Measurements from ENCODE around the gene TMPRSS11D. TPM values are rescaled to one million over a fixed set of nuclear protein-coding genes. Genes with fewer than 3 reads are reported as not detected.

TMPRSS11D gene
- total RNA-seq, 4 donors from 2014 or later, result 3.4 TPM; not detected in 3

DNA sequence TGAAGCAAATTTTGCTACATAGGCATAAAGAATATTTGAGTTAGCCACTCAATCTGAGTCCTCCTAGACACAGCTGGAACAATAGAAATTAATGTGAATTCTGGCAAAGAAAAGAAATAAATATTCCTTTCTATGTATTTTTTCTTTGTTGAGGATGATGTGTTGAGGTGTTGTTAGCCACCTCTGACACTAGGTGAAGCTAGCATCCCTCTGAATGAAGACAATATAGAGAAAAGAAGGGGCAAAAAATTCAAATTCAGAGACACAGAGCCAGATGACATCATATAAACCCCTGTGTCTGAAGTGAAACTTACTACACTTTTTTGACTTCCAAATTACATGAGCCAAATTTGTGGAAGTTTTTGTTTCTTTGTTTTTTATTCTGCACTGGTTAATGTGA lies 34.6 kb upstream of the TMPRSS11D start:
- in situ Hi-C loops (cut with MboI; ENCODE audit: low pct_ligation_motif_present in 1 of 4, low pct_unique_long_range_greater_than_20kb in 1 of 4, low sequenced_read_pairs in 3 of 4), result loop anchor here in 1 of 4 donors (25.0 kb wide), 1 partner anchor 356 kb away; the partner anchor contains the start of gene STAP1
- TF ChIP-seq POLR2AphosphoS5 (IDR thresholded peaks at IDR 0.05), result no peak
- TF ChIP-seq, protein P1, sequence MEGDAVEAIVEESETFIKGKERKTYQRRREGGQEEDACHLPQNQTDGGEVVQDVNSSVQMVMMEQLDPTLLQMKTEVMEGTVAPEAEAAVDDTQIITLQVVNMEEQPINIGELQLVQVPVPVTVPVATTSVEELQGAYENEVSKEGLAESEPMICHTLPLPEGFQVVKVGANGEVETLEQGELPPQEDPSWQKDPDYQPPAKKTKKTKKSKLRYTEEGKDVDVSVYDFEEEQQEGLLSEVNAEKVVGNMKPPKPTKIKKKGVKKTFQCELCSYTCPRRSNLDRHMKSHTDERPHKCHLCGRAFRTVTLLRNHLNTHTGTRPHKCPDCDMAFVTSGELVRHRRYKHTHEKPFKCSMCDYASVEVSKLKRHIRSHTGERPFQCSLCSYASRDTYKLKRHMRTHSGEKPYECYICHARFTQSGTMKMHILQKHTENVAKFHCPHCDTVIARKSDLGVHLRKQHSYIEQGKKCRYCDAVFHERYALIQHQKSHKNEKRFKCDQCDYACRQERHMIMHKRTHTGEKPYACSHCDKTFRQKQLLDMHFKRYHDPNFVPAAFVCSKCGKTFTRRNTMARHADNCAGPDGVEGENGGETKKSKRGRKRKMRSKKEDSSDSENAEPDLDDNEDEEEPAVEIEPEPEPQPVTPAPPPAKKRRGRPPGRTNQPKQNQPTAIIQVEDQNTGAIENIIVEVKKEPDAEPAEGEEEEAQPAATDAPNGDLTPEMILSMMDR (IDR thresholded peaks at IDR 0.05), result no peak
- TF ChIP-seq EP300 (IDR thresholded peaks at IDR 0.05; ENCODE audit: low read depth), result no peak
- no peak for TF ChIP-seq POLR2A (IDR thresholded peaks at IDR 0.05)
- no peak overlapping the region for H3K27ac ChIP-seq

DNA sequence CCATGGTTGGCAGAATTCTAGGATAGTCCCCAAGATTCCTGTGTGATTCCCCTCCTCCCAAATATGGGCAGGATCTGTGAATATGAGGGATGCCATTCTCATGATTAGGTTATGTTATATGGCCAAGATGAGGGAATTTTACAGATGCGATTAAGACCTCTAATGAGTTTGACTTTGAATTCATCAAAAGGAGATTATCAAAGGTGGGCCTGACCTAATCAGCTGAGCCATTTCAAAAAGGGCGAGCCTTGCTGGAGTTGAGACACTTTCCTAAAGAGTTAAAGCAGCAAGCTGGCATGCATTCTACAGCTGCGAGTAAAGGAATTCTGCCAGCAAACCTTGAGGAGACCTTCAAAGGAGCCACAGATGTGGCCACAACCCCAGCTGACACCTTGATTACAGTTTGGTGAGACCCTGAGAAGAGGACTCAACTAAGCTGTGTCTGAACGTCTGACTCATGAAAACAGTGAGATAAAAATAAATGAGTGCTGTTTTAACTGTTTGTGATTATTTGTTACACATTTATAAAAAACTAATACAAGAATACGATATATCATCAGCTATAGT lies 31.7 kb upstream of the TMPRSS11D start:
- no peak for DNase-seq
- no peaks in the 10 kb centered on the region for H3K27me3 ChIP-seq
- H3K36me3 ChIP-seq, result no peaks in the 10 kb centered on the region
- TF ChIP-seq POLR2AphosphoS5 (IDR thresholded peaks at IDR 0.05) (no peak), EP300 (IDR thresholded peaks at IDR 0.05; ENCODE audit: low read depth) (no peak), POLR2A (IDR thresholded peaks at IDR 0.05) (no peak)
- TF ChIP-seq, protein P1 (IDR thresholded peaks at IDR 0.05), result no peak
- no peak overlapping the region for H3K27ac ChIP-seq
- no peaks in the 10 kb centered on the region for H3K9me3 ChIP-seq
- in situ Hi-C loops (cut with MboI; ENCODE audit: low pct_ligation_motif_present in 1 of 4, low pct_unique_long_range_greater_than_20kb in 1 of 4, low sequenced_read_pairs in 3 of 4) (loop anchor here in 1 of 4 donors (25.0 kb wide), 1 partner anchor 353 kb away; the partner anchor contains the start of gene STAP1), intact Hi-C loops (cut with DNase I; ENCODE audit: low total_unique reads) (no loop called here)
- no peaks in the 10 kb centered on the region for H3K4me1 ChIP-seq
- no peak overlapping the region for H3K4me3 ChIP-seq
- 68 to 82% methylated on average over 4 to 5 of the region's 5 CpGs for WGBS, 2 donors (ENCODE audit: low coverage in 1 of 2)

More for the DNA sequence above, 34.6 kb upstream of the TMPRSS11D start:
- intact Hi-C loops (cut with DNase I; ENCODE audit: low total_unique reads), result no loop called here
- no peak for DNase-seq
- Histone ChIP-seq H3K4me1 (no peaks in the 10 kb centered on the region), H3K4me3 (no peak overlapping the region), H3K36me3 (no peaks in the 10 kb centered on the region), H3K27me3 (no peaks in the 10 kb centered on the region), H3K9me3 (no peaks in the 10 kb centered on the region)

DNA sequence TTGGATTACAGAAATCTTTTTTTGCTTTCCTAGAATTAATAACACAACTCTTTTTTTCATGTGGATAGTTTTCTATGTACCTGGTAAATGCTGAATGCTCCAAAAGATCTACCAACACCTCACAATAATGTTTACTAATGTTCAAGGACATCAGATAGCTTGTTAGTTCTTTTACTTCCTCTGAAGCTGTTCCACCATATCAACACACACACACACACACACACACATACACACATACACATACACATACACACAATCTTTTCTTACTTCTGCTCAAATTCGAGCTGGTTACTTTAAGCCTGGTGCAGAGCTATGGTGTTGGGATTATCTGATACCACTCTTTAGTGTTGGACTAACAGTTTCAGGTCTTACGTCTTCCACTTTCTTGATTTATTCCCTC lies 28.3 kb upstream of the TMPRSS11D start:
- TF ChIP-seq EP300 (IDR thresholded peaks at IDR 0.05; ENCODE audit: low read depth) (no peak), POLR2A (IDR thresholded peaks at IDR 0.05) (no peak), POLR2AphosphoS5 (IDR thresholded peaks at IDR 0.05) (no peak)
- TF ChIP-seq, protein P1 (IDR thresholded peaks at IDR 0.05), result no peak
- intact Hi-C loops (cut with DNase I; ENCODE audit: low total_unique reads), result no loop called here
- in situ Hi-C loops (cut with MboI; ENCODE audit: low pct_ligation_motif_present in 1 of 4, low pct_unique_long_range_greater_than_20kb in 1 of 4, low sequenced_read_pairs in 3 of 4), result loop anchor here in 1 of 4 donors (25.0 kb wide), 1 partner anchor 350 kb away; the partner anchor contains the start of gene STAP1
- Histone ChIP-seq H3K4me1 (no peaks in the 10 kb centered on the region), H3K27me3 (no peaks in the 10 kb centered on the region), H3K4me3 (no peak overlapping the region), H3K27ac (no peak overlapping the region), H3K36me3 (no peaks in the 10 kb centered on the region), H3K9me3 (no peaks in the 10 kb centered on the region)
- no peak for DNase-seq
- 50 to 54% methylated on average over 2 of the region's 2 CpGs for WGBS, 2 donors (ENCODE audit: low coverage in 1 of 2)

DNA sequence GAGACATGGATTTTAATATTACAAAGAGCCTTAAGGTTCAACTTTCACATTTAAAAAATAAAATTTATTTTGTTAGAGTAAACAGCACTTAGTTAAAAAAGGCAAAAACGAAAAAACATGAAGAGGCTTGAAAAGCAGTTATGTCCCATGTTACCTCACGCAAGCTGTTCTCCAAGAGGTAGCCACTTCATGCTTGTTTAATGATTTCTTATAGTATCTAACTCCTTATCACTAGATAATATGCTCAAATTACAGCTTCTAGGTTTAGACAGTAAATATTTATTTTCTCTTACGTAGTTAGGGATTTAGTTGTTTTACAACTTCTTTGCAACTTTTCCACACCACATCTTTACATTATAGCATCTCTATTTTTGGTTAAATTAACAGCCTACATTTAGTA lies 27.8 kb upstream of the TMPRSS11D start:
- Histone ChIP-seq H3K27me3 (no peaks in the 10 kb centered on the region), H3K4me3 (no peak overlapping the region), H3K4me1 (no peaks in the 10 kb centered on the region), H3K9me3 (no peaks in the 10 kb centered on the region), H3K27ac (no peak overlapping the region), H3K36me3 (no peaks in the 10 kb centered on the region)
- DNase-seq, result no peak
- in situ Hi-C loops (cut with MboI; ENCODE audit: low pct_ligation_motif_present in 1 of 4, low pct_unique_long_range_greater_than_20kb in 1 of 4, low sequenced_read_pairs in 3 of 4) (loop anchor here in 1 of 4 donors (25.0 kb wide), 1 partner anchor 349 kb away; the partner anchor contains the start of gene STAP1), intact Hi-C loops (cut with DNase I; ENCODE audit: low total_unique reads) (no loop called here)
- WGBS, 2 donors (ENCODE audit: low coverage in 1 of 2), result 53 to 59% methylated on average over 3 of the region's 3 CpGs
- TF ChIP-seq EP300 (IDR thresholded peaks at IDR 0.05; ENCODE audit: low read depth), result no peak
- TF ChIP-seq POLR2A (IDR thresholded peaks at IDR 0.05), result no peak
- no peak for TF ChIP-seq POLR2AphosphoS5 (IDR thresholded peaks at IDR 0.05)
- TF ChIP-seq, protein P1 (IDR thresholded peaks at IDR 0.05), result no peak

All from transverse colon (tissue), 4 donors.